GM19438 (cell line): Measurements from ENCODE around the gene ZBTB17.
"Not testable (repeated sequence)": the region's sequence is repeated elsewhere in the genome, so short reads cannot be mapped to it uniquely, and the experiment has no call there.

Experiments
- ATAC-seq: cut with Tn5 transposase; IDR thresholded peaks from one replicate; pipeline ENCODE4 v1.9.1; 2021; ENCODE audit warnings: low read depth; ENCODE audit not compliant: unreplicated experiment

The ZBTB17 gene

GRCh38 chr1:15975805-15976680, at the start of gene ZBTB17:
TSS of gene ZBTB17 (minus strand) at chr1:15976101. CDS start at chr1:15948495, 27,606 bp downstream.
- peak; percentile 60 for ATAC-seq

- ATAC-seq, result no peak
Measured at GRCh38 chr1:16023050-16023653, 47.3 kb upstream of the ZBTB17 start.

- ATAC-seq, result no peak
Measured at GRCh38 chr1:16022393-16022792, 46.5 kb upstream of the ZBTB17 start.

- no peak for ATAC-seq
Measured at GRCh38 chr1:16021681-16022080, 45.8 kb upstream of the ZBTB17 start, which contains the start of gene CLCNKA. TSS of gene CLCNKA (plus strand) at chr1:16022036. CDS start at chr1:16022620, 584 bp downstream.

- ATAC-seq, result not testable (repeated sequence)
Measured at GRCh38 chr1:16020878-16021277, 45.0 kb upstream of the ZBTB17 start.

GRCh38 chr1:16020325-16020724, 44.4 kb upstream of the ZBTB17 start:
- no peak for ATAC-seq

GRCh38 chr1:16019644-16020277, 43.9 kb upstream of the ZBTB17 start:
- no peak for ATAC-seq

- no peak for ATAC-seq
Measured at GRCh38 chr1:16018749-16019643, 43.1 kb upstream of the ZBTB17 start.

- ATAC-seq, result no peak
Measured at GRCh38 chr1:16018308-16018707, 42.4 kb upstream of the ZBTB17 start.

- no peak for ATAC-seq
Measured at GRCh38 chr1:16017461-16018303, 41.8 kb upstream of the ZBTB17 start, which contains the start of gene HSPB7. TSS of gene HSPB7 (minus strand) at chr1:16018043. CDS start at chr1:16017963, 80 bp downstream.

GRCh38 chr1:16017076-16017460, 41.2 kb upstream of the ZBTB17 start:
- ATAC-seq, result no peak

GRCh38 chr1:16015960-16016901, 40.3 kb upstream of the ZBTB17 start:
- no peak for ATAC-seq

GRCh38 chr1:16015491-16015890, 39.6 kb upstream of the ZBTB17 start:
- ATAC-seq, result no peak

- no peak for ATAC-seq
Measured at GRCh38 chr1:16014509-16015482, 38.9 kb upstream of the ZBTB17 start.

- no peak for ATAC-seq
Measured at GRCh38 chr1:16013908-16014258, 38.0 kb upstream of the ZBTB17 start.

GRCh38 chr1:16013220-16013907, 37.5 kb upstream of the ZBTB17 start:
- no peak for ATAC-seq
